ENCODE measurements around the gene UIMC1. TPM values are rescaled to one million over a fixed set of nuclear protein-coding genes. Genes with fewer than 3 reads are reported as not detected.

The UIMC1 gene
- total RNA-seq, 5 donors from 2014 or later (not counting 1 experiment from before 2014, with no cell fraction given), result 50.0 to 70.3 (median 56.7) TPM

- CTCF ChIA-PET, result interaction anchor here (0.7 kb wide), 2 partner anchors 30 to 1143 kb away, joined by 3 to 6 read pairs; no protein-coding TSS in a partner anchor
- H3K4me3 ChIP-seq (ENCODE audit: control insufficient read depth in 1 of 2, extremely low read depth in 1 of 2, low read length in 1 of 2), result no peak overlapping the region
- Mint-ChIP-seq H3K27ac (no peak overlapping the region), H3K27me3 (no peaks in the 10 kb centered on the region), H3K36me3 (peaks cover 33% of the 10 kb centered on the region), H3K4me3 (no peak overlapping the region), H3K9me3 (no peaks in the 10 kb centered on the region), H3K4me1 (peaks cover 0 to 24% (median 2%) of the 10 kb centered on the region in 3 donors)
- POLR2A ChIA-PET, result interaction anchor here in 1 of 2 donors (0.6 kb wide), 1 partner anchor 602 kb away, joined by 3 read pairs; no protein-coding TSS in a partner anchor
- no peaks in the 10 kb centered on the region for H3K9me3 ChIP-seq
- DNase-seq (no peak), ATAC-seq (replicated peaks in 1 of 4) (no peak)
- H3K36me3 ChIP-seq (ENCODE audit: control insufficient read depth in 2 of 2, extremely low read depth in 1 of 2, insufficient read depth in 1 of 2, low read length in 1 of 2), result peaks cover 6 to 33% of the 10 kb centered on the region in 2 donors
- H3K27me3 ChIP-seq (replicated peaks in 1 of 2; ENCODE audit: control insufficient read depth in 2 of 2, extremely low read depth in 1 of 2, insufficient read depth in 2 of 2, low read length in 1 of 2), result no peaks in the 10 kb centered on the region
- H3K4me1 ChIP-seq (ENCODE audit: control insufficient read depth in 1 of 2, extremely low read depth in 1 of 2, insufficient read depth in 2 of 2, low read length in 2 of 2), result no peaks in the 10 kb centered on the region
- H3K27ac ChIP-seq (ENCODE audit: low read length), result no peak overlapping the region
Observed at GRCh38 chr5:176916337-176916736, 90.2 kb downstream of the UIMC1 start.

DNA sequence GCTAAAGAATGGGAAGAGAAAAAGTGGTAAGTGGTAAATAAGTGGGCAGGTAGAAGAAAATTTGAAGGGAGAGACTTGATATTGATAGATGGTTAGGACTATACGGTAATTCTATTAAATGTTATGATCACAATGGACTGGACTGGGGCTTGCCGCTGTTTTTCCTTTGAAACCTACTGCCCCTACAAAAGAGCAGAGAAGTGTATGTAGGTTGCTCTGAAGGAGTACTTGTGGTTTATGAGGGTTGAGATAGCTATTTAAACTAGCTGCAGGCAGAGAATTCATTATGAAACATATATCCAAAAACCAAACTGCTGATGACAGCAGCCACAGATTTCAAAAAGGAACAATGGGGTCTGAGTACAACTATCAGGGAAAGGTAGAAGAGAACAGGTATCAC lies 90.7 kb downstream of the UIMC1 start:
- no CpG with 5 or more reads among the region's 2 CpGs for WGBS (ENCODE audit: insufficient coverage)
- ATAC-seq (replicated peaks in 1 of 4) (no peak), DNase-seq (no peak)
- Histone ChIP-seq H3K36me3 (ENCODE audit: control insufficient read depth in 2 of 2, extremely low read depth in 1 of 2, insufficient read depth in 1 of 2, low read length in 1 of 2) (peaks cover 6 to 37% of the 10 kb centered on the region in 2 donors), H3K27ac (ENCODE audit: low read length) (no peak overlapping the region), H3K4me3 (ENCODE audit: control insufficient read depth in 1 of 2, extremely low read depth in 1 of 2, low read length in 1 of 2) (no peak overlapping the region), H3K4me1 (ENCODE audit: control insufficient read depth in 1 of 2, extremely low read depth in 1 of 2, insufficient read depth in 2 of 2, low read length in 2 of 2) (no peaks in the 10 kb centered on the region), H3K9me3 (no peaks in the 10 kb centered on the region), H3K27me3 (replicated peaks in 1 of 2; ENCODE audit: control insufficient read depth in 2 of 2, extremely low read depth in 1 of 2, insufficient read depth in 2 of 2, low read length in 1 of 2) (no peaks in the 10 kb centered on the region)
- Mint-ChIP-seq H3K27ac (no peak overlapping the region), H3K36me3 (peaks cover 31% of the 10 kb centered on the region), H3K27me3 (no peaks in the 10 kb centered on the region), H3K4me3 (no peak overlapping the region), H3K4me1 (peaks cover 0 to 24% (median 2%) of the 10 kb centered on the region in 3 donors), H3K9me3 (no peaks in the 10 kb centered on the region)
- POLR2A ChIA-PET, result interaction anchor here in 1 of 2 donors (0.6 kb wide), 1 partner anchor 602 kb away, joined by 3 read pairs; no protein-coding TSS in a partner anchor
- CTCF ChIA-PET, result interaction anchor here (0.7 kb wide), 2 partner anchors 31 to 1143 kb away, joined by 3 to 6 read pairs; no protein-coding TSS in a partner anchor

DNA sequence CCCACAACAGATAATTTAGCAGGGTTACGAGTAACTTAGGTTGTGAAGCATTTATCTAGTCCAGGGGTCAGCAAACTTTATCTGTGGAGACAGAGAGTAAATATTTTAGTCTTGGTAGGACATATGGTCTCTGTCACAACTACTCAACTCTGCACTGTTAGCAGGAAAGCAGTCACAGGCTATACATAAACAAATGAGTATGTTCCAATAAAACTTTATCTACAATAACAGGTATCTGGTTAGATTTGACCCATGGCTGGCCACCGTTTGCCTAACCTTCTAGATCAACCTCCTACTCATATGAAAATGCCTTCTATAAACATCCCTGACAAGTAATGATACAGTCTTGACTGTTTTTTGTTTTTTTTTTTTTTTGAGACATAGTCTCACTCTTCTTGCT lies 94.5 kb downstream of the UIMC1 start:
- Mint-ChIP-seq H3K27ac (peak overlapping the region in 1 of 2 donors; percentile 31), H3K36me3 (peaks cover 37% of the 10 kb centered on the region), H3K4me1 (peaks cover 0 to 16% (median 0%) of the 10 kb centered on the region in 3 donors), H3K4me3 (no peak overlapping the region), H3K27me3 (no peaks in the 10 kb centered on the region), H3K9me3 (no peaks in the 10 kb centered on the region)
- Histone ChIP-seq H3K27me3 (replicated peaks in 1 of 2; ENCODE audit: control insufficient read depth in 2 of 2, extremely low read depth in 1 of 2, insufficient read depth in 2 of 2, low read length in 1 of 2) (no peaks in the 10 kb centered on the region), H3K27ac (ENCODE audit: low read length) (no peak overlapping the region), H3K4me3 (ENCODE audit: control insufficient read depth in 1 of 2, extremely low read depth in 1 of 2, low read length in 1 of 2) (no peak overlapping the region), H3K9me3 (no peaks in the 10 kb centered on the region), H3K4me1 (ENCODE audit: control insufficient read depth in 1 of 2, extremely low read depth in 1 of 2, insufficient read depth in 2 of 2, low read length in 2 of 2) (no peaks in the 10 kb centered on the region), H3K36me3 (ENCODE audit: control insufficient read depth in 2 of 2, extremely low read depth in 1 of 2, insufficient read depth in 1 of 2, low read length in 1 of 2) (peaks cover 6 to 52% of the 10 kb centered on the region in 2 donors)
- POLR2A ChIA-PET, result no interaction called here
- DNase-seq (no peak), ATAC-seq (replicated peaks in 1 of 4) (no peak)
- CTCF ChIA-PET, result no interaction called here
- WGBS (ENCODE audit: insufficient coverage), result no CpG with 5 or more reads among the region's 2 CpGs

DNA sequence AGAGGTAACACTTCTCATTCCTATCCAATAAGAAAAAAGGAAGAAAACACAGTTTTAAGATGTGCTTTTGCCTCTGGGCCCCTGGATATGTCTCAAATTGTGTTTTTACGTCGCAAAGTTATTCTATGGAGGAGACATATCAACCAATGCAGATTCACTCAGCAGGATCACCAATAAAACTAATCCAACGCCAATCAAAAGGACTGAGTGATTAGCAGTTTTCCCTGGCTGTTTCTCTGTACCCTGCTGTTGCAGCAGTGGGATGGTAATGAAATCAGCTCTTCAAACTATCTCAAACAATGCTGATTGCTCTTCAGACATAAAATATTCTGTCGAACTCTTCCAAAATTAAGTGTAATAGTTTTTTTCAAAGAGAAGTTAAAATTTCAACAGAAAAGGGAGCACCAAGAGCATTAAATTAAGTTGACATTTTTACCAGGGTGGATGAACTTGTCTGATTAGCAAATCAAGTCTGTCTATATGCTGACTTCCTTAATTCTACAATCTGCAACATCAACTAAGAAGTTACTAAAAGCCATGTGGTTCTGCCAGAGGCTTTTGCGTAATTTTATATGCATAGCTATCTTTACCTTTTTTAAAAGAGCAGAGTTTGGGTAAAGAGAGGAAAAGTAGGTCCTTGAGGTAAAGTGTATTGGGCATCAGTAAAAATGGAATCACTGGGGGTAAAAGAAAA lies 97.8 kb downstream of the UIMC1 start:
- Histone ChIP-seq H3K27ac (ENCODE audit: low read length) (no peak overlapping the region), H3K36me3 (ENCODE audit: control insufficient read depth in 2 of 2, extremely low read depth in 1 of 2, insufficient read depth in 1 of 2, low read length in 1 of 2) (peaks cover 10 to 77% of the 10 kb centered on the region in 2 donors), H3K27me3 (replicated peaks in 1 of 2; ENCODE audit: control insufficient read depth in 2 of 2, extremely low read depth in 1 of 2, insufficient read depth in 2 of 2, low read length in 1 of 2) (no peaks in the 10 kb centered on the region), H3K9me3 (no peaks in the 10 kb centered on the region), H3K4me3 (ENCODE audit: control insufficient read depth in 1 of 2, extremely low read depth in 1 of 2, low read length in 1 of 2) (no peak overlapping the region), H3K4me1 (ENCODE audit: control insufficient read depth in 1 of 2, extremely low read depth in 1 of 2, insufficient read depth in 2 of 2, low read length in 2 of 2) (no peaks in the 10 kb centered on the region)
- ChIA-PET CTCF (no interaction called here), POLR2A (no interaction called here)
- ATAC-seq (replicated peaks in 1 of 4), result no peak
- peaks cover 55% of the 10 kb centered on the region for H3K36me3 Mint-ChIP-seq
- H3K4me3 Mint-ChIP-seq, result no peak overlapping the region
- peak overlapping the region in 1 of 2 donors; percentile 14 for H3K27ac Mint-ChIP-seq
- no peaks in the 10 kb centered on the region for H3K9me3 Mint-ChIP-seq
- H3K27me3 Mint-ChIP-seq, result no peaks in the 10 kb centered on the region
- no CpG with 5 or more reads among the region's 5 CpGs for WGBS (ENCODE audit: insufficient coverage)
- no peak for DNase-seq
- H3K4me1 Mint-ChIP-seq, result peaks cover 0 to 3% (median 0%) of the 10 kb centered on the region in 3 donors

GRCh38 chr5:176906796-176907195 lies 99.8 kb downstream of the UIMC1 start:
- H3K36me3 Mint-ChIP-seq, result peaks cover 66% of the 10 kb centered on the region
- H3K27ac ChIP-seq (ENCODE audit: low read length), result no peak overlapping the region
- DNase-seq (no peak), ATAC-seq (replicated peaks in 1 of 4) (no peak)
- H3K9me3 Mint-ChIP-seq, result no peaks in the 10 kb centered on the region
- WGBS (ENCODE audit: insufficient coverage), result 100% methylated on average over 2 of the region's 3 CpGs
- no peak overlapping the region for H3K4me3 ChIP-seq (ENCODE audit: control insufficient read depth in 1 of 2, extremely low read depth in 1 of 2, low read length in 1 of 2)
- peaks cover 12 to 83% of the 10 kb centered on the region in 2 donors for H3K36me3 ChIP-seq (ENCODE audit: control insufficient read depth in 2 of 2, extremely low read depth in 1 of 2, insufficient read depth in 1 of 2, low read length in 1 of 2)
- H3K27me3 Mint-ChIP-seq, result no peaks in the 10 kb centered on the region
- no peak overlapping the region for H3K27ac Mint-ChIP-seq
- POLR2A ChIA-PET, result no interaction called here
- no peak overlapping the region for H3K4me3 Mint-ChIP-seq
- H3K4me1 ChIP-seq (ENCODE audit: control insufficient read depth in 1 of 2, extremely low read depth in 1 of 2, insufficient read depth in 2 of 2, low read length in 2 of 2), result no peaks in the 10 kb centered on the region
- CTCF ChIA-PET, result interaction anchor here in 1 of 2 donors (0.5 kb wide), 1 partner anchor 202 kb away, joined by 3 read pairs; no protein-coding TSS in a partner anchor
- H3K4me1 Mint-ChIP-seq, result no peaks in the 10 kb centered on the region
- no peaks in the 10 kb centered on the region for H3K9me3 ChIP-seq
- no peaks in the 10 kb centered on the region for H3K27me3 ChIP-seq (replicated peaks in 1 of 2; ENCODE audit: control insufficient read depth in 2 of 2, extremely low read depth in 1 of 2, insufficient read depth in 2 of 2, low read length in 1 of 2)

- POLR2A ChIA-PET, result no interaction called here
- Mint-ChIP-seq H3K4me3 (no peak overlapping the region), H3K9me3 (no peaks in the 10 kb centered on the region), H3K4me1 (no peaks in the 10 kb centered on the region), H3K27ac (no peak overlapping the region), H3K36me3 (peaks cover 62% of the 10 kb centered on the region), H3K27me3 (no peaks in the 10 kb centered on the region)
- Histone ChIP-seq H3K9me3 (no peaks in the 10 kb centered on the region), H3K4me3 (ENCODE audit: control insufficient read depth in 1 of 2, extremely low read depth in 1 of 2, low read length in 1 of 2) (no peak overlapping the region), H3K27ac (ENCODE audit: low read length) (no peak overlapping the region), H3K4me1 (ENCODE audit: control insufficient read depth in 1 of 2, extremely low read depth in 1 of 2, insufficient read depth in 2 of 2, low read length in 2 of 2) (no peaks in the 10 kb centered on the region), H3K36me3 (ENCODE audit: control insufficient read depth in 2 of 2, extremely low read depth in 1 of 2, insufficient read depth in 1 of 2, low read length in 1 of 2) (peaks cover 12 to 76% of the 10 kb centered on the region in 2 donors), H3K27me3 (replicated peaks in 1 of 2; ENCODE audit: control insufficient read depth in 2 of 2, extremely low read depth in 1 of 2, insufficient read depth in 2 of 2, low read length in 1 of 2) (no peaks in the 10 kb centered on the region)
- 100% methylated on average over 1 of the region's 1 CpG for WGBS (ENCODE audit: insufficient coverage)
- ATAC-seq (replicated peaks in 1 of 4) (no peak), DNase-seq (no peak)
- CTCF ChIA-PET, result no interaction called here
Observed at GRCh38 chr5:176906126-176906525, 100.5 kb downstream of the UIMC1 start.
